RWPE1 (cell line): ENCODE data around the gene SLC24A3.

ENCODE experiments used
- CTCF ChIA-PET: fragments of 350-600 bp; sonication (Branson Sonifier 250); formaldehyde crosslinking; extraction: SDS; loops from one replicate; lab custom pipeline; 2021; lab: Yijun Ruan, JAX
- POLR2A ChIA-PET: fragments of 400-600 bp; formaldehyde crosslinking; extraction: SDS; loops from one replicate; lab custom pipeline; 2020; ENCODE audit warnings: antibody characterized with exemption; ENCODE audit not compliant: low non-redundant PET; lab: Yijun Ruan, JAX
- DNase-seq: peaks from one replicate; pipeline ENCODE4 v3.0.0; 2012; ENCODE audit warnings: low spot score
- H3K27ac ChIP-seq: fragments of 450-650 bp; 2 replicates; pipeline ENCODE4 v1.5.1; 2017
- TF ChIP-seq, protein P1 (sequence below): fragments of 450-650 bp; conservative IDR thresholded peaks from 2 replicates; pipeline ENCODE4 v1.5.1; 2017; ENCODE audit warnings: low read depth, mild to moderate bottlenecking

The SLC24A3 gene

DNA sequence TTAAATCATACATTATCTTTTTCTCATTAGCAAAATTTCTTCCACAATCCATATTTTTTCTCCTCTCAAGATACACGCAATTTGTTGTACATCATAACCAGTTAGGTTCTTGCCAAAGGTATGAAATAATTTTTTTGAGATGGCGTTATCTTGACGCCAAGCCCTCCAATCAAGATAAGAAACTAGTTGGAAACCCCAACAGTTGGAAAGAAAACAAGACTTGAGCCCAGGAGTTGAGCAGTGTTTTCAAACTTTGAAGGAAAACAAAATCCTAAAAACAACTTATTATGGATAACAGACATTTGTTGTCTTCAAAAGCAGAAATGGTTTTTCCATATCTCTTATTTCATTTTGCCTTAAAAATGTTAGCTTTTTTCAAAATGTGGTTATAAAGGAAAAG is 184.8 kb downstream of the SLC24A3 start:
- ChIA-PET POLR2A (no interaction called here), CTCF (no interaction called here)
- no peak for DNase-seq
- no peak overlapping the region for H3K27ac ChIP-seq
- TF ChIP-seq, protein P1, sequence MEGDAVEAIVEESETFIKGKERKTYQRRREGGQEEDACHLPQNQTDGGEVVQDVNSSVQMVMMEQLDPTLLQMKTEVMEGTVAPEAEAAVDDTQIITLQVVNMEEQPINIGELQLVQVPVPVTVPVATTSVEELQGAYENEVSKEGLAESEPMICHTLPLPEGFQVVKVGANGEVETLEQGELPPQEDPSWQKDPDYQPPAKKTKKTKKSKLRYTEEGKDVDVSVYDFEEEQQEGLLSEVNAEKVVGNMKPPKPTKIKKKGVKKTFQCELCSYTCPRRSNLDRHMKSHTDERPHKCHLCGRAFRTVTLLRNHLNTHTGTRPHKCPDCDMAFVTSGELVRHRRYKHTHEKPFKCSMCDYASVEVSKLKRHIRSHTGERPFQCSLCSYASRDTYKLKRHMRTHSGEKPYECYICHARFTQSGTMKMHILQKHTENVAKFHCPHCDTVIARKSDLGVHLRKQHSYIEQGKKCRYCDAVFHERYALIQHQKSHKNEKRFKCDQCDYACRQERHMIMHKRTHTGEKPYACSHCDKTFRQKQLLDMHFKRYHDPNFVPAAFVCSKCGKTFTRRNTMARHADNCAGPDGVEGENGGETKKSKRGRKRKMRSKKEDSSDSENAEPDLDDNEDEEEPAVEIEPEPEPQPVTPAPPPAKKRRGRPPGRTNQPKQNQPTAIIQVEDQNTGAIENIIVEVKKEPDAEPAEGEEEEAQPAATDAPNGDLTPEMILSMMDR: no peak

DNA sequence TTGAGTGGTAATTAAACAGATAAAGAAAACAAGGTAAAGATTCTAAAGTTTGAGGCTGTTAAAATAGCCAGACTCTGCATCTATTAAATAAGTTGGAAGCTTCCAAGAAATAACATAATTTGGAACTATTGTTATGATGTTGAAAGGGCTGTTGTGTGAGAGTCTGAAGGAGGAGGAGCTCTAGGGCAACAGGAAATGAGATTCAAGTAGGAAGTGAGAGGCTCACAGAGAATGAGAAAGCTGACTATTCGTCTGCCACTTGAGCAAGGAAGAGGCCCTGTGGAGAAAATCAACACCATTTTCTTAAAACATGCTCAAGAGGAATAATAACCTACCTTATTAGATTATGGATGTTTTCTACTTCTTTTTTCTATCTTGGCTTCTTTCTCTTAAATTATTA is 185.2 kb downstream of the SLC24A3 start:
- ChIA-PET CTCF (no interaction called here), POLR2A (no interaction called here)
- TF ChIP-seq, protein P1: no peak
- H3K27ac ChIP-seq: no peak overlapping the region
- no peak for DNase-seq

DNA sequence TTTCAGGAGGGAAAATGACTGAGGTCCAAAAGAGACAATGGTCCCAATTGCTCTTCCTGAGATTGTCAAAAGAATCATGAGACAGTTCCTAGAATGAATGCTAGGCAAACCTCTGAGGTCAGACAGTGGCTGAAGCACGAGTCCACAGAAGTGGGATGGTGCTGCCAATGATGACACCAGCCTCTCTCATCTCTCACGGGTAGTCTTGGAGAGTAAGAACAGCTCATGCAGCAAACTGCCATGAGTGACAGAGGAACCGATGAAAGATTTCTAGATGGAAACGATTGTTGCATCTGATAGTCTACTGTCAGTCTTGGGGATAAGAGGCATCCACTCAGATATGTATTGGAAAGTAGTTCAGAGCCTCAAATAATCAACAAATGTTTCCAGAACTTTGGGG is 188.7 kb downstream of the SLC24A3 start:
- TF ChIP-seq, protein P1: no peak
- CTCF ChIA-PET: no interaction called here
- H3K27ac ChIP-seq: no peak overlapping the region
- DNase-seq: no peak
- POLR2A ChIA-PET: no interaction called here

DNA sequence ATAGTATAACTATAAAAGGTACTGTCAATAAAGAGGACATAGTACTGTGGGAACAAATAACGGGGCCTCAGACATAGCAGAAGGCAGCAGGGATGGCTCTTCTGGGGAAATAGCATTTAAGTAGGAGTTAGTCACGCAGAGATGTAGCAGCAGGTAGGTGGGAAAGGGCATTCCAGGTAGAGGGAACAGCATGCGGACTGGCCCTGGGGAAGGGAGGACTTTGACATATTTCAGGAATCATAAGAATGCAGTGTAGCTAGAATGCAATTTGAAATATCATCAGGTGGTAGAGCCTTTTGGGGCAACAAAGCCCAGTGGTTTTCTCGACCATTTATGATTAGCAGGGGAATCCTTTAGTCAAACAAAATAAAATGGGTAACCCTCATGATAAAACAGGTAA is 191.1 kb downstream of the SLC24A3 start:
- CTCF ChIA-PET: no interaction called here
- POLR2A ChIA-PET: no interaction called here
- TF ChIP-seq, protein P1: no peak
- DNase-seq: no peak
- no peak overlapping the region for H3K27ac ChIP-seq

DNA sequence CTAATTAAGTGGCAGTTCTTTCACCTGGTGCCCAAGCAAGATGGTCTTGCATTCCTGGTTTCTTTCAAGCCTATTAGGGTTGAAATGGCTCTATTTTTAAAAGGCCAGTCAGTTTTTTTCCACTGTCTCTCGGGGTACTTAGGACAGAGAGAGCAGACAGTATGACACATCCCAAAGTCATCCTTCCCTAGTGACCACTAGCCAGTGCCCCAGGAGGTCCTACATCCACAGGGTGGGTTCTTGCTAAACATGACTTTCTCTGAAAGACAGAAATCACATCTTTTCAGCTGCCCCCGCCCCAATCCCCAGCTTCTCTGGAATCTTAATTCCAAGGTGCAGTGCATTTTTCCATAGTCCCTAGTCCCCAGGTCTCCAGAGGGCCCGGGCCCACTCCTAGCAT is 192.4 kb downstream of the SLC24A3 start:
- ChIA-PET POLR2A (no interaction called here), CTCF (no interaction called here)
- no peak for DNase-seq
- TF ChIP-seq, protein P1: no peak
- H3K27ac ChIP-seq: no peak overlapping the region

DNA sequence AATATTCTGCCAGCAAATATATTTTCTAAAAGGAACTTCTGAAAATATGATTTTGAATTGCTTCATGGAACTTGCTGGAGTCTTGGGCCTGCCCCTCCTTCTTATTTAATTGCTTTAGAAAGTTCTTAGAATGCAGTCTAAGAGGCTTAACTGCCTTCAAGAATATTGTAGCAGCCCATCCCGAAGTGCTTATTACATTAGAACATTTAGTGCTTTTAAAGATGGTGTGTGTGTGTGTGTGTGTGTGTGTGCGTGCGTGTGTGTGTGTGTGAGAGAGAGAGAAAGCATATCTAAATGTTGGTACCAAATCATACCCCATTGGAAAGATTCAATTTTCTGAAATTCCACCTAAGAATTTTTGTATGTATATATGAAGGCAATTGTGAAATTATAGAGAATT is 193.5 kb downstream of the SLC24A3 start:
- ChIA-PET POLR2A (no interaction called here), CTCF (no interaction called here)
- DNase-seq: no peak
- TF ChIP-seq, protein P1: no peak
- no peak overlapping the region for H3K27ac ChIP-seq

DNA sequence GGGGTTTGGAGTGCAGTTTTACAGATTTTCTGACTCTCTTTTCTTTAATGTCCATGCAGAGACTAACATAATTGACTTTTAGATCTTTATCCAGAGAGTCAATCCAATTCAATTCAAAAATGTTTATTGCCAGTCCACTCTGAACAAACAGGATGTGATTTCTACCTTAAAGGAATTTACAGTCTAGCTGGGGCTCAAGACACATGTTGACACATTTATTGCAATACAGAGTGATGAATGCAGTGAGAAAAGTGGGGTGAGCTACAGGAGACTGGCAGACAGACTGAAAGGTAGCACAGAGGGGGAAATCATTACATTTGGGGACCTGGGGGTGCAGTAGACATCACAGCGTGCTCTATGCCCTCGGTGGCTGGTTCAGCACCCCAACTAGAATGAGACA is 193.9 kb downstream of the SLC24A3 start:
- DNase-seq: no peak
- TF ChIP-seq, protein P1: no peak
- ChIA-PET CTCF (no interaction called here), POLR2A (no interaction called here)
- H3K27ac ChIP-seq: no peak overlapping the region
